Measurements from ENCODE around the gene HEMK1.

DNA sequence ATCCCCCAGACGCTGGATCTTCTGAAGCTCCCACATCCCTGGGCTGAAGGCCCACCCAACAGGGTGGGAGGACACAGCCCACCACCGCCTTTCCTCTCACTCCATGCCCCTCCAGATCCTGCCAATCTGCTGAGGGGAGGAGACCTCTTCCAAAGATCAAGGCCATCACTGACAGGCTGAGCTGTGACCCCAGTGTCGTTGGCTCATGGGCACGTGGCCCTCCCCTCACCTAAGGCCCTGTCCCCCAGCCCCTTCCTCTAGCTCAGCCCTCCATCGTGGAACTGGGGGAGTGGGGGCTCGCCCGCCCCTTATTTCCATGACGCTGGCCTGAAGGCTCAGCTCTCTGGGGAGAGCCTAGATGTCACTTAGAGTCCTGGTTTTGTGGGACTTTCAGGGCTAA is 12.2 kb upstream of the HEMK1 start:
- TF ChIP-seq, protein P1, sequence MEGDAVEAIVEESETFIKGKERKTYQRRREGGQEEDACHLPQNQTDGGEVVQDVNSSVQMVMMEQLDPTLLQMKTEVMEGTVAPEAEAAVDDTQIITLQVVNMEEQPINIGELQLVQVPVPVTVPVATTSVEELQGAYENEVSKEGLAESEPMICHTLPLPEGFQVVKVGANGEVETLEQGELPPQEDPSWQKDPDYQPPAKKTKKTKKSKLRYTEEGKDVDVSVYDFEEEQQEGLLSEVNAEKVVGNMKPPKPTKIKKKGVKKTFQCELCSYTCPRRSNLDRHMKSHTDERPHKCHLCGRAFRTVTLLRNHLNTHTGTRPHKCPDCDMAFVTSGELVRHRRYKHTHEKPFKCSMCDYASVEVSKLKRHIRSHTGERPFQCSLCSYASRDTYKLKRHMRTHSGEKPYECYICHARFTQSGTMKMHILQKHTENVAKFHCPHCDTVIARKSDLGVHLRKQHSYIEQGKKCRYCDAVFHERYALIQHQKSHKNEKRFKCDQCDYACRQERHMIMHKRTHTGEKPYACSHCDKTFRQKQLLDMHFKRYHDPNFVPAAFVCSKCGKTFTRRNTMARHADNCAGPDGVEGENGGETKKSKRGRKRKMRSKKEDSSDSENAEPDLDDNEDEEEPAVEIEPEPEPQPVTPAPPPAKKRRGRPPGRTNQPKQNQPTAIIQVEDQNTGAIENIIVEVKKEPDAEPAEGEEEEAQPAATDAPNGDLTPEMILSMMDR (IDR thresholded peaks at IDR 0.05), result no peak
- TF ChIP-seq POLR2A (IDR thresholded peaks at IDR 0.05; ENCODE audit: low read depth), result no peak
- TF ChIP-seq EP300 (IDR thresholded peaks at IDR 0.05), result no peak
- TF ChIP-seq POLR2AphosphoS5 (IDR thresholded peaks at IDR 0.05), result no peak

Data from esophagus muscularis mucosa (tissue), 4 donors.